HG03039 (cell line): ENCODE measurements around the gene LCN15.
A peak's percentile ranks its signal among the peaks of the same experiment; 100 is the strongest.

Experiments used
- ATAC-seq: cut with Tn5 transposase; IDR thresholded peaks from one replicate; pipeline ENCODE4 v1.9.1; 2021; ENCODE audit warnings: mild to moderate bottlenecking, moderate library complexity; ENCODE audit not compliant: unreplicated experiment

LCN15 gene

DNA sequence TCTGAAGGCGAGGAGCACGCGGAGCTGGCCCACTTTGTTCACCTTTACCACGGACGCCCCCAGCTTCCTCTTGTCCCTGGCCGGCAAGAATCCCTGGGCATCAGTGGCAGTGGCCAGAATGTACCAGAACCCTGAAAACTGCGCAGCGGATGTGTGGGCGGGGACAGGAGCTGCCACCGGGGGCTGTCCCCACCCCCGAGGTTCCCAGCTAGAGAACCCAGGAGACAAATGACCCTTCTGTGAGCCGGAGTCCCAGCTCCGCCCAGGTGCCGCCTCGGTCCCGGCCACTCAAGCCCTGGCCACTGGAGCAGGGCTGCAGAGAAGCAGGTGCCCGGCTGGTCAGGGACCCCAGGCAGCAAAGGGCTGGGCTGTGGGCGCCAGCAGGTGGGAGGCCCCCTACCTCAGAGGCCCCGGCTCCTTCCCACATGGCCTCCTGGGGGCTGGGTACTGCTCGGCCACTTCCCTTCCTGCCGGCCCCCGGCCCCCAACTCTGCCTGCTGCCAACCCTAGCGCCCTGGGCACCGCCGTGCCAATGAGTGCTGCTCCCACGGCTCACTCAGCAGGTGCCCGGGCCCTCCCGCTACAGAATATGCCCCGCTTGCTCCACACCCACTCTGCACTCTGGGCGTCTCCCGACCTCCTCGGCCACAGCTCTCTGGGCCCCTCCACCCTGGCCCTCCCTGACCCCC is 22.3 kb downstream of the LCN15 start:
- ATAC-seq: no peak

DNA sequence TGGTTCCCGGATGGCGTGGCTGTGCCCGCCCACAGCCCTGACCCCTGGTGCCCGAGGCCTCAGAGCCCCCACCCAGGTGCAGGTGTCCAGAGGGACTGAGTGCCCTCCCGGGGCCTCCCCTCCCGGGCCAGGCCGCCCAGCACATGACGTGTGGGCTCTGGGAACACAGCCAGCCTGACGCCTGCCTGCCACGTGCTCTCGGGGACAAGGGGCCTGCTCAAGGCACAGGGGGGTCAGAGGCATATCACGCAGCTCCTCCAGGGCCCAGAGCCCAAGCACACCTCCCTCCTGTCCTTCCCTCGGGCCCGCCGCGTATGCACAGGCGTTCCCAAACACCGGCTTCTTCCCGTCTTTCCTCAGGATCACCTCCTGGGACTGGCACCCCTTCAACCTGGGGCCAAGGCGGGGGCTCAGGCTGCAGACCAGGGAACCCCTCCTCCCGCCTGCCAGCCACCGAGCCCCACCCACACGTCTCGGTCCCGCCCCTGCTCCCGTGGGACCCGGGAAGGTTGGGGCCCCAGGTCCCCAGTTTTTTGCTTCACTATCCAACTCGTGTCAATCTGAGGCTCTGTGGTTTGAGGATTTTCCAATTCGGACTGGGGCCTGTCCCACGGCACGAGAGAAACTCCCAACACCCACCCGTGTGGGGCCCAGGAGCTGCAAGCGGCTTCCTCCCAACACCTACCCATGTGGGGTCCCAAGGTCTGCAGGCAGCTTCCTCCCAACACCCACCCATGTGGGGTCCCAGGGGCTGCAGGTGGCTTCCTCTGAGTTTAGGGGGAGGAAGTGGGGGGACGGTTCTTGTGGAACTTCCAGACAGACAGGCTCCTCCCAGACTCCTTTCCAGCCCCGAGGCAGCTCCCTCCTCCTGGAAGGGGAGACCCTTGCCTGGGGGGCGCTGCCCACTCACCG is 23.1 kb downstream of the LCN15 start:
- ATAC-seq: no peak

- ATAC-seq: no peak
These were observed 23.8 kb downstream of the LCN15 start for GRCh38 chr9:136740491-136740890.

DNA sequence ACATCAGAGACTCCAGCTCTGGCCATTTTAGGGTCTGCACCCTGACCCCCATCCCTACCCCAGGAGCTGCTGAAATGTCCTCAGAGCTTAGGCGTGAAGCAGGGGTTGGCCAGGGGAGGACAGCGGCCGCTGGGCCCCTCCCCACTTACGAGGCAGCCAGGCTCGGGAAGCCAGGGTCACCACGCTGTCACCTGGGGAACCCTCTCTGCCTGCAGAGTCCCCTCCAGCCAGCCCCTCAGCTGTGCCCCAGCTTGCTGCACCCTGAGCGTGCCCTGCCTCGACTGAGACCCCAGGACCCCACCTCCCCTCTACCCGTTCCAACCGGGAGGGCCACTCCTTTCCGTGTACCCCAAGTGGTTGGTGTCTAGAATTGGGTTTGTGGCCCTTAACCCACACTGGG is 24.2 kb downstream of the LCN15 start:
- no peak for ATAC-seq

- ATAC-seq: no peak
These were observed 24.8 kb downstream of the LCN15 start for GRCh38 chr9:136739509-136739908.

- ATAC-seq: no peak
These were observed 25.4 kb downstream of the LCN15 start for GRCh38 chr9:136738960-136739359.

- ATAC-seq: no peak
These were observed 28.4 kb downstream of the LCN15 start for GRCh38 chr9:136735812-136736480.

- no peak for ATAC-seq
These were observed 29.4 kb downstream of the LCN15 start for GRCh38 chr9:136734837-136735496.

DNA sequence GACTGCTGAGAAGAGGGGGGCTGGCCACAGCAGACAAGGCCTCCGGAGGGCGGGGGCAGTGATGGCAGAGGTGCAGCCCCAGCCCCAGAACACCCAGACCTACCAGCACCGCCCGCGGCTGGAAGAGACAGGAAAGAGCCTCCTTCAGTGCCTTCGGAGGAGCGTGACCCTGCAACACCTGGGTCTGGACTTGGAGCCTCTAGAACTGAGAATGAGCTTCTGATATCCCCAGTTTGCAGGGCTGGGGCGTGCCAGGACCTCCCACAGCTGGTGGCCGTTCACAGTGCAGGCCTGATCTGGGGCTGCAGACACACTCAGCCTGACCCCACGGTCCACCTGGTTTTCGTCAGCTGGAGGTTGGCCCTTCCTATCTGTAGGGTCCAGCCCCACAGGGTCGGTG is 30.7 kb downstream of the LCN15 start:
- no peak for ATAC-seq

DNA sequence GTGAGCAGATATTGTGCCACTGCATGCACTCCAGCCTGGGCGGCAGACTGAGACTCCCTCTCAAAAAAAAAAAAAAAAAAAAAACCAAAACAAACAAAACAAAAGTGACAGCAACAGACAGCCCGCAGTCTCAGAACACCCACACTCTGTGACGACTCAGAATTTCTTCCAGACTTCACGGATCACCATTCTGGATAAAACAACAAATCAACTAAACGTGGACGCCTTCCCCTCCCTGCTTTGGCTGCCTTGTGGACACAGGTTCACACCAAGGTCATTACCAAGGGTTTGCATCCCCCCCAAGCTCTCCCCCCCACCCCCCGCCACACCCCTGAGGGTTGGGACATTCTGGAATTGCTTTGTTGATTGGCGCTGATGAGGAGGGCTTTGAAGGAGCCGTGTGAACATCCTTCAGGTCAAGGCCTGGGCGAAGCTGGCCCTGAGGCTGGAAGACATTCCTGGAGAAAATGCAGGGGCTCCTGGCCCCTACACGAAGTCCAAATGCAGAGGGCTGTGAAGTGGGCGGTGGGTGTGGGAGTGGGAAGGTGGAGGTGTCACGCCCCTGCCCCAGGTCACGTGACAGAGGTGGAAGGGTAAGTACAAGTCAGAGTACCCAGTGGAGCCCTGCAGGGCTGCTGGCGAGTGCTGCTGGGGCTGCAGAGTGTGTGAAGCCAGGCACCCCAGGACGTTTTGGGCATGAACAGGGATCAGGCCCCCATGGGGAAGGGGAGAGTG is 31.7 kb downstream of the LCN15 start:
- ATAC-seq: no peak

DNA sequence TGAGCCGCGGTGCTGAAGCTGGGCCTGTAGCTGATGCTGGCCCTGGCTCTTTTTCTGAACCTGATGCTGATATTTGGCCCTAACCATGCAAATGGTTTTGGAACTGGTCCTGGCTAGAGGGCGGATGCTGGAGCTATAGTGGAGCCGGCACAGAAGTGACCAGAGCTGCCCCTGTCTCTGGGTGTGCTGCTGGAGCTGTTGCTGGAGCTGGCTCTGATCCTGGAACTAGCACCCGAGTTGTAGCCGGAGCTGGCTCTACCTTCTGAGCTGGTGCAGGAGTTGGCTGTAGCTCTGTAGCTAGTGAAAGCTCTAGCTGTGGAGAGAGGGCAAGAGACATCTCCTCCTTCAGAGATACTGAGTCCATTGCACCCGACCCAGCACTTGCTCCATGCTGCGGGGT is 34.4 kb downstream of the LCN15 start:
- ATAC-seq: no peak

- no peak for ATAC-seq
These were observed 35.2 kb downstream of the LCN15 start for GRCh38 chr9:136729144-136729543.

GRCh38 chr9:136728548-136729123 is 35.7 kb downstream of the LCN15 start:
- peak; percentile 19 for ATAC-seq

DNA sequence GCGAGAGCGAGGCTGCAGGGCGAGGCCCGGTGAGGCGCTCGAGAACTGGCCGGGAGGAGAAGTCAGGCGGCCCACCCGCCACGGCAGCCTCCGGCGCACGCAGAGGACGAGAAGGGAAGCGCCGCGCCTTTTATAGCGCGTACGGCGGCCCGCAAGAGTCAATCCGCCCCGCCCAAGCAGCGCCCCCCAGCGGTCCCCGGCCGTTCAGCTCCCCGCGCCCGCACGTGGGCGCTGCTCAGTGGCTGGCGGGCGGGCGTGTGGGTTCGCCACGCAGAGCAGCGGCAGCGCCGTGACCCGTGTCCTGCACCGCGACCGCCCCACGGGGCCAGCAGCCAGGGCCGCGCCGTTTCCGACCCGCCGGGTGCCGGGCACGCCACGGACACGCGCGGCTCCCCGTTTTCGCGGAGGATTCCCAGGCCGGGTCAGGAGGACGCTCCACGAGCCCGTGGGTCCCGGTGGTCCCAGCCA is 36.2 kb downstream of the LCN15 start:
- ATAC-seq: peak; percentile 62

GRCh38 chr9:136726631-136727191 is 37.6 kb downstream of the LCN15 start:
- no peak for ATAC-seq

DNA sequence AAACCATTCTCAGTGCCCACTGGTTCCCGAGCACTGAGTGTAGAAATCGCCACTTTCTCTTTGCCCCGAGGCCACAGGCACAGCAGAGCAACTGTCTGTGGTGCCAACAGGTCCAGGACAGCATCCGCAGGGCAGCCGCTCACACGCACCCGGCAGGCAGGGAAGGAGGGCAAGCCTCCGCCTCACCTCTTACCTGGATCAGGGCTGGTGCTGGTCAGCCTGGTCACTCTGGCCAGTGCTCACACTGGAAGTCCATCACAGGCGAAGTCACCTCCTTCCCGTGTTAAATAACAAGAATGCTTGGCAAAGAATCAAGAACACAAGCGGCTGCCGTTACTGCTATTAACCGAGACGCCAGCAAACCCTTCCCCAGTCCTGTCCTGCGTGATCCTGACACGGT is 38.2 kb downstream of the LCN15 start:
- ATAC-seq: no peak

DNA sequence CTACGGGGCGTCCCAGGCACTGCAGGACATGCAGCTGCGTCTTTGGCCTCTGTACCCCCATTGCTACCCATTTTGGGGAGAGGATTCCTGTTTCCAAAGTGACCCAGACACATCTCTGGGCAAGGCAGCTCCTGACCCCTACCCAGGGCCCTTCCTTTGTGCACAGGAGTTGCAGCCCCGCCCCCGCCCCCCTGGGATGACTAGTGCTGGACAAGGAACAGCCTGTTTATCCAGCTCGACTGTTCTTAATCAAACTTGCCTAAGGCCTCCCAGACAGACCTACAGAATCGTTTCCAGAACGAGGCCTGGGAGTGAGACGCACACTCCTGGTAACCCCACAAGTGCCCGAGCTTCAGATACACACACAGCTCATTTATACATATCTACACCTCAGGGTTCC is 38.7 kb downstream of the LCN15 start:
- no peak for ATAC-seq

DNA sequence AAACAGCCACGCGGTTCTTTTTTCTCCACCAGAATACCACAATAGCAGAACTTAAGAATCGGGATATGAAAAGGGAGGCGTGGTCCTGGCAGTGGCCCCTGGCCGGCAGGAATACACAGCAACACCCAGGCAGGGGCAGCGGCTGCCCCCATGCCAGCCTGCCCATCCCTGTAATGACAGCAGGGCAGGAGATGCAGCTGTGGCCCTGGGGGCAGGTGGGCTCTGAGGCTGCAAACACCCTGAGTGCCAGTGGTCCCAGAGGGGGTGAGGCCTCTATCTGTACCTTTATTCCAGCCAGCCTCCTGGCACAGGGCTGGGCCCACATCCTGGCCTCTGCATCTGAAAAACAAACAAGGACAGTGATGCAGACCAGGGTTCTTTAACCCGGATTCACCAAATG is 39.5 kb downstream of the LCN15 start:
- no peak for ATAC-seq

GRCh38 chr9:136723989-136724388 is 40.3 kb downstream of the LCN15 start:
- no peak for ATAC-seq
